HCT116 (cell line): ENCODE results near the gene DNM2.

ENCODE experiments used
- ATF3 ChIP-seq: IDR thresholded peaks from 2 replicates; pipeline ENCODE4 v1.6.1; 2012
- EGR1 ChIP-seq: IDR thresholded peaks from 2 replicates; pipeline ENCODE4 v1.6.1; 2012; ENCODE audit warnings: low read depth
- EZH2 ChIP-seq: fragments of 200-600 bp; sonication (generic); IDR thresholded peaks from 2 replicates; pipeline ENCODE4 v1.6.1; 2017; ENCODE audit warnings: antibody characterized with exemption, mixed run types
- FOSL1 ChIP-seq: IDR thresholded peaks from 2 replicates; pipeline ENCODE4 v1.6.1; 2012; ENCODE audit warnings: low read depth
- POLR2A ChIP-seq: IDR thresholded peaks from 2 replicates; pipeline ENCODE4 v1.7.0; 2011; ENCODE audit warnings: borderline replicate concordance; ENCODE audit not compliant: insufficient read depth, insufficient read length; ENCODE audit errors: extremely low read depth
- RAD21 ChIP-seq: IDR thresholded peaks from 2 replicates; pipeline ENCODE4 v1.6.1; 2012; ENCODE audit warnings: low read depth, mild to moderate bottlenecking
- ZNF274 ChIP-seq: fragments of 200-500 bp; sonication (Bioruptor generic); IDR thresholded peaks from 2 replicates; pipeline ENCODE4 v1.6.1; 2014; ENCODE audit warnings: mild to moderate bottlenecking, low read depth, low read length, inconsistent platforms
- TF ChIP-seq, protein P1 (sequence below), 3 experiments: fragments of 200-600 bp in 1 of 3; sonication (generic) in 1 of 3; IDR thresholded peaks in 2 of 3; conservative IDR thresholded peaks in 1 of 3; 2 replicates each; pipeline ENCODE4 v1.5.1; 2012 to 2017; ENCODE audit warnings: low read depth in 2 of 3, low read length in 2 of 3, antibody characterized with exemption in 1 of 3, borderline replicate concordance in 1 of 3, control low read depth in 1 of 3, mild to moderate bottlenecking in 1 of 3, mixed read lengths in 1 of 3, mixed run types in 1 of 3, moderate library complexity in 1 of 3; ENCODE audit not compliant: insufficient read depth in 1 of 3

- TF ChIP-seq, protein P1, sequence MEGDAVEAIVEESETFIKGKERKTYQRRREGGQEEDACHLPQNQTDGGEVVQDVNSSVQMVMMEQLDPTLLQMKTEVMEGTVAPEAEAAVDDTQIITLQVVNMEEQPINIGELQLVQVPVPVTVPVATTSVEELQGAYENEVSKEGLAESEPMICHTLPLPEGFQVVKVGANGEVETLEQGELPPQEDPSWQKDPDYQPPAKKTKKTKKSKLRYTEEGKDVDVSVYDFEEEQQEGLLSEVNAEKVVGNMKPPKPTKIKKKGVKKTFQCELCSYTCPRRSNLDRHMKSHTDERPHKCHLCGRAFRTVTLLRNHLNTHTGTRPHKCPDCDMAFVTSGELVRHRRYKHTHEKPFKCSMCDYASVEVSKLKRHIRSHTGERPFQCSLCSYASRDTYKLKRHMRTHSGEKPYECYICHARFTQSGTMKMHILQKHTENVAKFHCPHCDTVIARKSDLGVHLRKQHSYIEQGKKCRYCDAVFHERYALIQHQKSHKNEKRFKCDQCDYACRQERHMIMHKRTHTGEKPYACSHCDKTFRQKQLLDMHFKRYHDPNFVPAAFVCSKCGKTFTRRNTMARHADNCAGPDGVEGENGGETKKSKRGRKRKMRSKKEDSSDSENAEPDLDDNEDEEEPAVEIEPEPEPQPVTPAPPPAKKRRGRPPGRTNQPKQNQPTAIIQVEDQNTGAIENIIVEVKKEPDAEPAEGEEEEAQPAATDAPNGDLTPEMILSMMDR (IDR thresholded peaks at IDR 0.05 in 2 of 3, conservative IDR thresholded peaks at IDR 0.05 in 1 of 3; ENCODE audit: borderline replicate concordance in 1 of 3, insufficient read depth in 1 of 3, low read depth in 2 of 3, low read length in 2 of 3), result no peak
- TF ChIP-seq RAD21, result no peak
- TF ChIP-seq EZH2, result no peak
- no peak for TF ChIP-seq FOSL1
- no peak for TF ChIP-seq EGR1
- TF ChIP-seq POLR2A, result no peak
- TF ChIP-seq ZNF274, result no peak
- no peak for TF ChIP-seq ATF3
Observed at GRCh38 chr19:10712045-10712444, 5.8 kb upstream of the DNM2 start.
